HCT116 (cell line): ENCODE results near the gene VPS25. TPM values are rescaled to one million over a fixed set of nuclear protein-coding genes. Genes with fewer than 3 reads are reported as not detected.

Experiments used
- ATAC-seq: fragments of 200-7000 bp; cut with Tn5 transposase; 2 replicates; pipeline ENCODE4 v1.9.1; 2020; ENCODE audit warnings: mild to moderate bottlenecking, moderate library complexity
- BruUV-seq: library from RNA; stranded (reverse); fragments of 400-500 nt; replicated peaks from 2 replicates; lab custom pipeline; 2021; lab: Mats Ljungman, UMichigan
- CTCF ChIA-PET: fragments of 300-600 bp; sonication (Branson Sonifier 250); formaldehyde crosslinking; loops from one replicate; lab custom pipeline; 2021; ENCODE audit warnings: antibody characterized with exemption; lab: Charles Lee
- POLR2A ChIA-PET: fragments of 300-600, 350-600 bp; sonication (Branson Sonifier 250); formaldehyde crosslinking; loops from one replicate; lab custom pipeline; 2021; ENCODE audit warnings: antibody characterized with exemption; lab: Charles Lee
- RAD21 ChIA-PET, 2 experiments: fragments of 300-600 bp; sonication (Branson Sonifier 250); formaldehyde crosslinking; loops; one replicate each; lab custom pipeline; 2023; ENCODE audit warnings: low total read pairs in 2 of 2; ENCODE audit not compliant: uncharacterized antibody in 2 of 2, unreplicated experiment in 2 of 2, low non-redundant PET in 1 of 2; lab: Charles Lee
- DNase-seq: peaks from one replicate; pipeline ENCODE4 v3.0.0-alpha.2; 2010; ENCODE audit warnings: low read depth, low spot score
- H2AFZ ChIP-seq: fragments of 200-600 bp; shearing (Covaris generic), sonication (generic); 2 replicates; pipeline ENCODE4 v1.6.1; 2017; ENCODE audit warnings: low read depth, mixed run types, mixed read lengths, antibody characterized with exemption, low read length; ENCODE audit not compliant: poor library complexity, severe bottlenecking
- H3K27ac ChIP-seq: 2 replicates; pipeline ENCODE4 v1.5.1; 2012; ENCODE audit warnings: low read depth, low read length
- H3K27me3 ChIP-seq: fragments of 200-600 bp; sonication (generic); 2 replicates; pipeline ENCODE4 v1.6.1; 2016; ENCODE audit warnings: mixed run types, low read length, mixed read lengths; ENCODE audit not compliant: insufficient read depth
- H3K36me3 ChIP-seq, 2 experiments: fragments of 200-500 bp in 1 of 2; fragments of 200-600 bp in 1 of 2; sonication (Bioruptor generic) in 1 of 2; sonication (generic) in 1 of 2; 2 replicates each; pipeline versions ENCODE4 v1.5.1 to v1.6.1; 2014 to 2016; ENCODE audit warnings: low read length in 2 of 2, inconsistent platforms in 1 of 2, mixed read lengths in 1 of 2, mixed run types in 1 of 2; ENCODE audit not compliant: insufficient read depth in 2 of 2, control insufficient read depth in 1 of 2
- H3K4me1 ChIP-seq, 2 experiments: fragments of 200-600 bp in 1 of 2; sonication (generic) in 1 of 2; 2 replicates each; pipeline versions ENCODE4 v1.5.1 to v1.6.1; 2012 to 2017; ENCODE audit warnings: low read length in 2 of 2, inconsistent platforms in 1 of 2, mild to moderate bottlenecking in 1 of 2, mixed read lengths in 1 of 2, mixed run types in 1 of 2, moderate library complexity in 1 of 2; ENCODE audit not compliant: insufficient read depth in 2 of 2, control insufficient read depth in 1 of 2
- H3K4me2 ChIP-seq: fragments of 200-600 bp; sonication (generic); 2 replicates; pipeline ENCODE4 v1.6.1; 2017; ENCODE audit warnings: mixed run types, low read length, mixed read lengths
- H3K4me3 ChIP-seq, 2 experiments: fragments of 200-600 bp in 1 of 2; sonication (generic) in 1 of 2; replicated peaks in 1 of 2; 2 replicates each; pipeline ENCODE4 v1.5.1; 2011 to 2016; ENCODE audit warnings: low read length in 2 of 2, control low read depth in 1 of 2, low read depth in 1 of 2, mild to moderate bottlenecking in 1 of 2, mixed read lengths in 1 of 2, mixed run types in 1 of 2
- H3K79me2 ChIP-seq: fragments of 200-600 bp; sonication (generic); 2 replicates; pipeline ENCODE4 v1.6.1; 2017; ENCODE audit warnings: mild to moderate bottlenecking, mixed run types, low read length, moderate library complexity, mixed read lengths; ENCODE audit not compliant: insufficient read depth
- H3K9ac ChIP-seq: fragments of 200-600 bp; sonication (generic); 2 replicates; pipeline ENCODE4 v1.6.1; 2016; ENCODE audit warnings: low read length, mixed read lengths
- H3K9me2 ChIP-seq: fragments of 200-600 bp; sonication (generic), shearing (Covaris generic); 2 replicates; pipeline ENCODE4 v1.6.1; 2017; ENCODE audit warnings: mixed run types, mild to moderate bottlenecking, moderate library complexity; ENCODE audit not compliant: insufficient read depth
- H3K9me3 ChIP-seq, 2 experiments: fragments of 200-500 bp in 1 of 2; fragments of 200-600 bp in 1 of 2; sonication (Bioruptor generic) in 1 of 2; sonication (generic) in 1 of 2; 2 replicates each; pipeline ENCODE4 v1.6.1; 2014 to 2017; ENCODE audit warnings: low read length in 2 of 2, mixed read lengths in 2 of 2, inconsistent platforms in 1 of 2, low read depth in 1 of 2, mild to moderate bottlenecking in 1 of 2, mixed run types in 1 of 2, moderate library complexity in 1 of 2; ENCODE audit not compliant: control insufficient read depth in 1 of 2, insufficient read depth in 1 of 2
- H4K20me1 ChIP-seq: fragments of 200-600 bp; sonication (generic), shearing (Covaris generic); 2 replicates; pipeline ENCODE4 v1.6.1; 2017; ENCODE audit warnings: mixed run types, mild to moderate bottlenecking, moderate library complexity; ENCODE audit not compliant: insufficient read depth
- EGR1 ChIP-seq: IDR thresholded peaks from 2 replicates; pipeline ENCODE4 v1.6.1; 2012; ENCODE audit warnings: low read depth
- EZH2phosphoT487 ChIP-seq: fragments of 200-600 bp; IDR thresholded peaks from 2 replicates; pipeline ENCODE4 v1.6.1; 2018; ENCODE audit warnings: antibody characterized with exemption, borderline replicate concordance
- JUND ChIP-seq: IDR thresholded peaks from 2 replicates; pipeline ENCODE4 v1.6.1; 2012
- MAX ChIP-seq: IDR thresholded peaks from 2 replicates; pipeline ENCODE4 v1.6.1; 2012
- POLR2A ChIP-seq: IDR thresholded peaks from 2 replicates; pipeline ENCODE4 v1.7.0; 2011; ENCODE audit warnings: borderline replicate concordance; ENCODE audit not compliant: insufficient read depth, insufficient read length; ENCODE audit errors: extremely low read depth
- RAD21 ChIP-seq: IDR thresholded peaks from 2 replicates; pipeline ENCODE4 v1.6.1; 2012; ENCODE audit warnings: low read depth, mild to moderate bottlenecking
- REST ChIP-seq: IDR thresholded peaks from 2 replicates; pipeline ENCODE4 v1.6.1; 2012; ENCODE audit warnings: low read depth
- SP1 ChIP-seq: IDR thresholded peaks from 2 replicates; pipeline ENCODE4 v1.6.1; 2012; ENCODE audit warnings: low read depth
- YY1 ChIP-seq: IDR thresholded peaks from 2 replicates; pipeline ENCODE4 v1.6.1; 2011; ENCODE audit warnings: low read length, low read depth, moderate library complexity, mild to moderate bottlenecking; ENCODE audit not compliant: insufficient replicate concordance; ENCODE audit errors: extremely low read depth
- ZFX ChIP-seq: fragments of 450-650 bp; IDR thresholded peaks from 2 replicates; pipeline ENCODE4 v1.6.1; 2017
- ZNF274 ChIP-seq: fragments of 200-500 bp; sonication (Bioruptor generic); IDR thresholded peaks from 2 replicates; pipeline ENCODE4 v1.6.1; 2014; ENCODE audit warnings: mild to moderate bottlenecking, low read depth, low read length, inconsistent platforms
- intact Hi-C: fragments of 100-400 bp; cut with micrococcal nuclease; formaldehyde crosslinking; loops from 2 replicates; pipeline ENCODE4 v1.10.0; 2022
- total RNA-seq: library from RNA; stranded (reverse); gene quantifications from one replicate; pipeline ENCODE4 v1.2.1, GENCODE V29; 2021; ENCODE audit not compliant: unreplicated experiment

VPS25 gene
- total RNA-seq, 1 experiment from 2014 or later: 57.0 TPM

GRCh38 chr17:42795465-42795864, 22.2 kb downstream of the VPS25 start:
- no peak for TF ChIP-seq MAX
- TF ChIP-seq RAD21: no peak
- TF ChIP-seq POLR2A: no peak
- no peak for TF ChIP-seq EZH2phosphoT487
- no peak for TF ChIP-seq ZFX
- no peak for TF ChIP-seq JUND
- no peak for TF ChIP-seq YY1
- no peak for TF ChIP-seq ZNF274
- no peak for TF ChIP-seq REST
- TF ChIP-seq SP1: no peak
- no peak for TF ChIP-seq EGR1
- H3K27me3 ChIP-seq: no peaks in the 10 kb centered on the region
- CTCF ChIA-PET: no interaction called here
- peaks cover 4 to 9% of the 10 kb centered on the region in 2 experiments; a peak in 2 of 4 replicates for H3K4me1 ChIP-seq
- ATAC-seq (no peak), DNase-seq (no peak)
- no peaks in the 10 kb centered on the region for H3K9me3 ChIP-seq
- no peaks in the 10 kb centered on the region for H3K36me3 ChIP-seq
- H3K79me2 ChIP-seq: peaks cover 8% of the 10 kb centered on the region; the same call in 1 of the 2 replicates
- H3K9me2 ChIP-seq: no peaks in the 10 kb centered on the region
- no peak overlapping the region for H2AFZ ChIP-seq
- H3K9ac ChIP-seq: no peak overlapping the region
- POLR2A ChIA-PET: no interaction called here
- no peaks in the 10 kb centered on the region for H4K20me1 ChIP-seq
- RAD21 ChIA-PET: no interaction called here
- no peak overlapping the region for H3K4me2 ChIP-seq
- no peak overlapping the region for H3K27ac ChIP-seq
- BruUV-seq: no TSS peak
- intact Hi-C loops: no loop called here
- H3K4me3 ChIP-seq: no peak overlapping the region
